Measurements from ENCODE around the gene OGFOD3.

OGFOD3 gene

GRCh38 chr17:82405051-82405450 is 13.3 kb downstream of the OGFOD3 start:
- DNase-seq (ENCODE audit: extremely low spot score): no peak
- CTCF ChIA-PET: no interaction called here
- TF ChIP-seq SP1 (IDR thresholded peaks at IDR 0.05) (no peak), TARDBP (IDR thresholded peaks at IDR 0.05) (no peak), FOXK2 (IDR thresholded peaks at IDR 0.05) (no peak), HDGF (IDR thresholded peaks at IDR 0.05; ENCODE audit: borderline replicate concordance) (no peak), CTBP1 (IDR thresholded peaks at IDR 0.05; ENCODE audit: borderline replicate concordance) (no peak), BHLHE40 (IDR thresholded peaks at IDR 0.05; ENCODE audit: borderline replicate concordance) (no peak), SUZ12 (IDR thresholded peaks at IDR 0.05) (no peak)
- POLR2A ChIA-PET: no interaction called here

- POLR2A ChIA-PET: no interaction called here
- DNase-seq (ENCODE audit: extremely low spot score): no peak
- CTCF ChIA-PET: interaction anchor here (0.6 kb wide), 1 partner anchor 203 kb away, joined by 5 read pairs; no protein-coding TSS in a partner anchor
- TF ChIP-seq FOXM1 (IDR thresholded peaks at IDR 0.05; ENCODE audit: borderline replicate concordance) (no peak), L3MBTL2 (conservative IDR thresholded peaks at IDR 0.05) (no peak), LEF1 (IDR thresholded peaks at IDR 0.05; ENCODE audit: borderline replicate concordance) (no peak), NFRKB (IDR thresholded peaks at IDR 0.05) (no peak), CTBP1 (IDR thresholded peaks at IDR 0.05; ENCODE audit: borderline replicate concordance) (no peak), TARDBP (IDR thresholded peaks at IDR 0.05) (no peak), ELF4 (IDR thresholded peaks at IDR 0.05) (no peak), ARNT (IDR thresholded peaks at IDR 0.05) (no peak), ZNF384 (IDR thresholded peaks at IDR 0.05) (no peak), FOXA1 (IDR thresholded peaks at IDR 0.05) (no peak), BHLHE40 (IDR thresholded peaks at IDR 0.05; ENCODE audit: borderline replicate concordance) (no peak), FOXK2 (IDR thresholded peaks at IDR 0.05) (no peak), SP1 (IDR thresholded peaks at IDR 0.05) (no peak), HDGF (IDR thresholded peaks at IDR 0.05; ENCODE audit: borderline replicate concordance) (no peak), SUZ12 (IDR thresholded peaks at IDR 0.05) (no peak)
- TF ChIP-seq, protein P1, sequence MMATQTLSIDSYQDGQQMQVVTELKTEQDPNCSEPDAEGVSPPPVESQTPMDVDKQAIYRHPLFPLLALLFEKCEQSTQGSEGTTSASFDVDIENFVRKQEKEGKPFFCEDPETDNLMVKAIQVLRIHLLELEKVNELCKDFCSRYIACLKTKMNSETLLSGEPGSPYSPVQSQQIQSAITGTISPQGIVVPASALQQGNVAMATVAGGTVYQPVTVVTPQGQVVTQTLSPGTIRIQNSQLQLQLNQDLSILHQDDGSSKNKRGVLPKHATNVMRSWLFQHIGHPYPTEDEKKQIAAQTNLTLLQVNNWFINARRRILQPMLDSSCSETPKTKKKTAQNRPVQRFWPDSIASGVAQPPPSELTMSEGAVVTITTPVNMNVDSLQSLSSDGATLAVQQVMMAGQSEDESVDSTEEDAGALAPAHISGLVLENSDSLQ (IDR thresholded peaks at IDR 0.05): no peak
Measured at GRCh38 chr17:82403662-82404660, 14.4 kb downstream of the OGFOD3 start.

DNA sequence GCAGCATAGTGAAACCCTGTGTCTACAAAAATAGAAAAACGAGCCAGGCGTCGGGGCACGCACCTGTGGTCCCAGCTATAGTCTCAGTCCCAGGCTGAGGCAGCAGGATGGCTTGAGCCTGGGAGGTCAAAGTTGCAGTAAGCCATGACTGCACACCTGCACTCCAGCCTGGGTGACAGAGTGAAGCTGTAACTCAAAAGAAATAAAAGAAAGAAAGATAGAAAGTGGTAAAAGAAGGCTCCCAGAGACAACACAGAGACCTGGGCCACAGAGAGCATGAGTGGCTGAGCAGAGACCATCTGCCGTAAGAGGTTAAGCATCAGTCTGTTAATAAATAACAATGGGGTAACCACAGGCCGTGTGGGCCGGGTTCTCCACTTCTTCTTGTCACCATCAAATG is 15.5 kb downstream of the OGFOD3 start:
- ChIA-PET POLR2A (no interaction called here), CTCF (interaction anchor here (0.6 kb wide), 1 partner anchor 202 kb away, joined by 5 read pairs; no protein-coding TSS in a partner anchor)
- DNase-seq (ENCODE audit: extremely low spot score): no peak

DNA sequence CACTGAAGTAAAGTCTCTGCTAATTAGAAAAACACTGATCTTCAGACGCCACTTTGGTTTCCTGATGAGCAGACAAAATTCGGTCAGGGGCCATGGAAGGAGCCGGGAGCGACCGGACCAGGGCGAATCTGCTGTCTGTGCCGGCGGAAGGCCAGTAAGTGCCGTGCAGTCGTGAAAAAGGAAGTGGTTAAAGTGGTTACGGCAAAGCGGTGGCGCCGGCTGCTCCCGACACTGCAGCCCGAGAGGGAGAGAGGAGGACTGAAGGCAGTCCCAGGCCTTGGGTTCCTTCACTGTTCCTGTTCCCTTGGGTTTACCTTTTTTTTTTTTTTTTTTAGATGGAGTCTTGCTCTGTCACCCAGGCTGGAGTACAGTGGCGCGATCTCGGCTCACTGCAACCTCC is 17.6 kb downstream of the OGFOD3 start:
- POLR2A ChIA-PET: no interaction called here
- TF ChIP-seq BHLHE40 (IDR thresholded peaks at IDR 0.05; ENCODE audit: borderline replicate concordance) (no peak), NFRKB (IDR thresholded peaks at IDR 0.05) (no peak), TARDBP (IDR thresholded peaks at IDR 0.05) (no peak), LEF1 (IDR thresholded peaks at IDR 0.05; ENCODE audit: borderline replicate concordance) (no peak), SUZ12 (IDR thresholded peaks at IDR 0.05) (no peak)
- CTCF ChIA-PET: no interaction called here
- no peak for DNase-seq (ENCODE audit: extremely low spot score)

More for the DNA sequence above, 15.5 kb downstream of the OGFOD3 start:
- TF ChIP-seq TARDBP (IDR thresholded peaks at IDR 0.05) (no peak), FOXK2 (IDR thresholded peaks at IDR 0.05) (no peak), SUZ12 (IDR thresholded peaks at IDR 0.05) (no peak), HDGF (IDR thresholded peaks at IDR 0.05; ENCODE audit: borderline replicate concordance) (no peak), ELF4 (IDR thresholded peaks at IDR 0.05) (no peak), FOXM1 (IDR thresholded peaks at IDR 0.05; ENCODE audit: borderline replicate concordance) (no peak), L3MBTL2 (conservative IDR thresholded peaks at IDR 0.05) (no peak), BHLHE40 (IDR thresholded peaks at IDR 0.05; ENCODE audit: borderline replicate concordance) (no peak), ARNT (IDR thresholded peaks at IDR 0.05) (no peak), ZNF384 (IDR thresholded peaks at IDR 0.05) (no peak), SP1 (IDR thresholded peaks at IDR 0.05) (no peak), FOXA1 (IDR thresholded peaks at IDR 0.05) (no peak), CTBP1 (IDR thresholded peaks at IDR 0.05; ENCODE audit: borderline replicate concordance) (no peak), LEF1 (IDR thresholded peaks at IDR 0.05; ENCODE audit: borderline replicate concordance) (no peak)
- TF ChIP-seq, protein P1 (IDR thresholded peaks at IDR 0.05): no peak

GRCh38 chr17:82400206-82400605 is 18.2 kb downstream of the OGFOD3 start:
- TF ChIP-seq TARDBP (IDR thresholded peaks at IDR 0.05): no peak
- TF ChIP-seq SP1 (IDR thresholded peaks at IDR 0.05): no peak
- TF ChIP-seq, protein P1 (IDR thresholded peaks at IDR 0.05): no peak
- no peak for TF ChIP-seq SUZ12 (IDR thresholded peaks at IDR 0.05)
- no peak for TF ChIP-seq ELF4 (IDR thresholded peaks at IDR 0.05)
- TF ChIP-seq LEF1 (IDR thresholded peaks at IDR 0.05; ENCODE audit: borderline replicate concordance): no peak
- no peak for TF ChIP-seq FOXM1 (IDR thresholded peaks at IDR 0.05; ENCODE audit: borderline replicate concordance)
- no peak for TF ChIP-seq FOXK2 (IDR thresholded peaks at IDR 0.05)
- TF ChIP-seq L3MBTL2 (conservative IDR thresholded peaks at IDR 0.05): no peak
- no peak for TF ChIP-seq FOXA1 (IDR thresholded peaks at IDR 0.05)
- no peak for TF ChIP-seq NFRKB (IDR thresholded peaks at IDR 0.05)
- TF ChIP-seq ZNF384 (IDR thresholded peaks at IDR 0.05): no peak
- no peak for TF ChIP-seq BHLHE40 (IDR thresholded peaks at IDR 0.05; ENCODE audit: borderline replicate concordance)
- no peak for TF ChIP-seq HDGF (IDR thresholded peaks at IDR 0.05; ENCODE audit: borderline replicate concordance)
- TF ChIP-seq CTBP1 (IDR thresholded peaks at IDR 0.05; ENCODE audit: borderline replicate concordance): no peak
- no peak for TF ChIP-seq ARNT (IDR thresholded peaks at IDR 0.05)
- POLR2A ChIA-PET: no interaction called here
- no peak for DNase-seq (ENCODE audit: extremely low spot score)
- CTCF ChIA-PET: interaction anchor here (0.6 kb wide), 2 partner anchors 49 to 50 kb away, joined by 3 read pairs; no protein-coding TSS in a partner anchor
